Measurements from ENCODE around the gene CXXC1. TPM values are rescaled to one million over a fixed set of nuclear protein-coding genes. Genes with fewer than 3 reads are reported as not detected.
A peak's percentile ranks its signal among the peaks of the same experiment; 100 is the strongest.

Gene CXXC1
- total and polyA plus RNA-seq, 3 donors from 2014 or later, result 73.4 to 137 (median 109) TPM

DNA sequence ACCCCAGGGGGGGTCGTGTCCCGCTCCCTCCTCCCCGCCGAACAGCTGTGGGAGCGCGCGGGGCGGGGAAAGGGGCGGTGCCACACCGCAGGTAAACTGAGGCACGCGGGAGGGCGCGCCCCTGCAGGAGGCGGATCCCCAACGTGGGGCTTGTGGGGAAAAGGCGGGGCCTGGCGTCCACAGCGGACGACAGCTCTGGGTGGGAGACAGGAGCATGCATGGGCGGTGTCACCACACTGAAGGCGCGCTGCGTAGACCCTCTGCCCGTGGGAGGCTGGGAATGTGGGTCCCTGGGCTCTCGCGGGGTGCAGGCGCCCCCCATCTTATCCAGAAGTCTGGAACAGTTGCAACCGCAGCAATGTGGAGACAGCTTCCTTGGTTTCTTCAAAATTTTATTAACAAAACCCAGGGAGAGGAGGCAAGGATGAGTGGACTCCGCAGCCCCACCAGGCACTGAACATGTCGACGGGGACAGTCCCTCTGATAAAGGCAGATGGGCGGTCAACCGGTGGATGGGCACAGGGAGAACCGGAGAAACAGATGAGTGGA lies 5.4 kb downstream of the CXXC1 start:
- no peak for DNase-seq
- 29 to 76% methylated on average over 6 to 32 of the region's 35 CpGs for WGBS, 2 donors
- no peak for TF ChIP-seq POLR2A (IDR thresholded peaks at IDR 0.05)
- TF ChIP-seq, protein P1, sequence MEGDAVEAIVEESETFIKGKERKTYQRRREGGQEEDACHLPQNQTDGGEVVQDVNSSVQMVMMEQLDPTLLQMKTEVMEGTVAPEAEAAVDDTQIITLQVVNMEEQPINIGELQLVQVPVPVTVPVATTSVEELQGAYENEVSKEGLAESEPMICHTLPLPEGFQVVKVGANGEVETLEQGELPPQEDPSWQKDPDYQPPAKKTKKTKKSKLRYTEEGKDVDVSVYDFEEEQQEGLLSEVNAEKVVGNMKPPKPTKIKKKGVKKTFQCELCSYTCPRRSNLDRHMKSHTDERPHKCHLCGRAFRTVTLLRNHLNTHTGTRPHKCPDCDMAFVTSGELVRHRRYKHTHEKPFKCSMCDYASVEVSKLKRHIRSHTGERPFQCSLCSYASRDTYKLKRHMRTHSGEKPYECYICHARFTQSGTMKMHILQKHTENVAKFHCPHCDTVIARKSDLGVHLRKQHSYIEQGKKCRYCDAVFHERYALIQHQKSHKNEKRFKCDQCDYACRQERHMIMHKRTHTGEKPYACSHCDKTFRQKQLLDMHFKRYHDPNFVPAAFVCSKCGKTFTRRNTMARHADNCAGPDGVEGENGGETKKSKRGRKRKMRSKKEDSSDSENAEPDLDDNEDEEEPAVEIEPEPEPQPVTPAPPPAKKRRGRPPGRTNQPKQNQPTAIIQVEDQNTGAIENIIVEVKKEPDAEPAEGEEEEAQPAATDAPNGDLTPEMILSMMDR (IDR thresholded peaks at IDR 0.05), result no peak
- Histone ChIP-seq H3K27me3 (no peaks in the 10 kb centered on the region), H3K9me3 (no peaks in the 10 kb centered on the region), H3K4me3 (peak overlapping the region; percentile 85 to 90), H3K4me1 (peaks cover 20% of the 10 kb centered on the region), H3K36me3 (ENCODE audit: low read depth, missing control alignments) (no peaks in the 10 kb centered on the region), H3K27ac (peak overlapping the region; percentile 92 to 95)
- intact Hi-C loops (cut with DNase I; ENCODE audit: low total_unique reads), result no loop called here

DNA sequence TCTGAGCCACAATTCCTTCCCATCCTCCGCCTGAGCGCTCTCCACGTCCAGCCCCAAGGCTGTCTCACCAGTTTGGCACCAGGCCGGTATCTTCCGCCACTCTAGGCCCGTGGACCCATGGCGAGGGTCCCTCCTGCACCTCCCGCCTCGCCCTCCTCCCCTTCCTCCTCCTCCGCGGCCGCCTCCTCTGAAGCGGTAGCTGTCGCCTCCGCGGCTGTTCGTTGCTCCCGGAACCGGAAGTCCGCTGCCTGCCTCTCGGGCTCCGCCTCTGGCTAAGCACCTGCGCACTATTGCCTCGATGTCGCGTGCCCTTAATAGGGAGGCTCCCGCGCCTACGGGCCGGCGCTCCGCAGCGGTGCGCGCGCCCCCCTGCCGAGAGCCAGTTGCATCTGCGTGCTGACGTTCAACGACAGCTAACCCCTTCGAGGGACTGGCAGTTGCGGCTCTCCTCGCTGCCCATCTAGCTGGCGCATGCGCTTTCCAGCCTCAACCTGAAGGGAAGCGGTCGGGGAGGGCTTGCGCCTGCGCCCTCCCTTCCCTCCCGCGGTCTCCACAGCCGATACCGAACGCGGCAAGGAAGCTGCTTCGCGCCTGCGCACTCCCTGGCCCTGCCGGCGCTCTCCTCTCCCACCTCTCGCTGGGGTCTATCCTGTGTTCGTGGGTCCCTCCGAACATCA lies 6.1 kb downstream of the CXXC1 start, which contains the start of gene MBD1:
Gene MBD1 (minus strand): TSS at position 229 of the 677 bp plus-strand sequence. CDS start 1,531 bp downstream, outside the sequence.
- peak; percentile 97 for DNase-seq
- peak within 1 kb of the TSS; percentile 85 to 90 for H3K4me3 ChIP-seq
- H3K27ac ChIP-seq, result peak within 1 kb of the TSS; percentile 92 to 95
- intact Hi-C loops (cut with DNase I; ENCODE audit: low total_unique reads), result no loop called here
- H3K36me3 ChIP-seq (ENCODE audit: low read depth, missing control alignments), result no peaks in the 10 kb centered on the region
- TF ChIP-seq, protein P1 (IDR thresholded peaks at IDR 0.05), result peak in 2 of 3 experiments; percentile 22
- TF ChIP-seq POLR2A (IDR thresholded peaks at IDR 0.05), result peak; percentile 78
- 0 to 2% methylated on average over 24 to 60 of the region's 63 CpGs for WGBS, 2 donors
- H3K4me1 ChIP-seq, result peaks cover 17% of the 10 kb centered on the region
- H3K9me3 ChIP-seq, result no peaks in the 10 kb centered on the region
- H3K27me3 ChIP-seq, result no peaks in the 10 kb centered on the region

DNA sequence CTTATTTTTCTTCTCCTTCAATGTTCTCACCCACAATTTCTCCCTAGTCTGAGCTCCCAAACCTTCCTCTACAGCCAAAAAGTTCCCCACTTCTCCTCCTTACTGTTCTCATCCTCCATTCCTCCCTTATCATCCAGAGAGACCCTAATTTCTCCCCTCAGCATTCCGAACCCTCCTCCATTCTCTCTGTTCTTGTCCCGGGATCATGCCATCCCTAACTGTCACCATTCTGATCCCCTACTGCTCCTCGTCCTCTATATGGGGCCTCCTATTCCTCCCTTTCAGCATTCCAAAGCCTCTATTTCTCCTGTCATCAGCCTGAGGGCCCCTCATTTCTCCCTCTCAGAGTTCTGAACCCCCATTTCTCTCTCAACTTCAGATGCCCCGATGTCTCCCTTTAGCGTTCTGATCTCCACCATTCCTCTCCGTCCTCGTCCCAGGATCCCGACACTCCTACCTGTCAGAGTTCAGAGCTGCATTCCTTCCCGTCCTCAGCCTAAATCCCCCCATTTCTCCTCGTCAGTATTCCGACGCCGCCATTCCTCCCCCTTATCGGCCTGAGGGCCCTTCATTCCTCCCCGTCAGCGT lies 6.7 kb downstream of the CXXC1 start:
- DNase-seq, result no peak
- Histone ChIP-seq H3K27me3 (no peaks in the 10 kb centered on the region), H3K9me3 (no peaks in the 10 kb centered on the region), H3K4me3 (peak overlapping the region; percentile 85 to 90), H3K36me3 (ENCODE audit: low read depth, missing control alignments) (no peaks in the 10 kb centered on the region), H3K27ac (peak overlapping the region; percentile 92 to 95), H3K4me1 (peaks cover 17% of the 10 kb centered on the region)
- intact Hi-C loops (cut with DNase I; ENCODE audit: low total_unique reads), result no loop called here
- TF ChIP-seq, protein P1 (IDR thresholded peaks at IDR 0.05), result no peak
- TF ChIP-seq POLR2A (IDR thresholded peaks at IDR 0.05), result no peak
- 1 to 2% methylated on average over 16 of the region's 16 CpGs for WGBS, 2 donors

GRCh38 chr18:50279752-50280151 lies 7.7 kb downstream of the CXXC1 start:
- no peak overlapping the region for H3K27ac ChIP-seq
- peaks cover 17% of the 10 kb centered on the region for H3K4me1 ChIP-seq
- no peaks in the 10 kb centered on the region for H3K9me3 ChIP-seq
- TF ChIP-seq, protein P1 (IDR thresholded peaks at IDR 0.05), result no peak
- TF ChIP-seq POLR2A (IDR thresholded peaks at IDR 0.05), result no peak
- H3K27me3 ChIP-seq, result no peaks in the 10 kb centered on the region
- no peak for DNase-seq
- 89 to 90% methylated on average over 6 to 7 of the region's 7 CpGs for WGBS, 2 donors
- H3K36me3 ChIP-seq (ENCODE audit: low read depth, missing control alignments), result no peaks in the 10 kb centered on the region
- intact Hi-C loops (cut with DNase I; ENCODE audit: low total_unique reads), result no loop called here
- H3K4me3 ChIP-seq, result no peak overlapping the region
